Islet of Langerhans (tissue), 1 donor: ENCODE results near the gene MMD.
A peak's percentile ranks its signal among the peaks of the same experiment; 100 is the strongest.
"Not testable (repeated sequence)": the region's sequence is repeated elsewhere in the genome, so short reads cannot be mapped to it uniquely, and the experiment has no call there.

Source experiments
- FAIRE-seq: peaks from one replicate; lab custom pipeline; 2011; peaks lifted over from hg19 to GRCh38; lab: Jason Lieb, UNC

MMD gene

GRCh38 chr17:55421179-55421934 lies at the start of gene MMD:
Gene MMD, minus strand, starts transcription at chr17:55421835. Its CDS starts 140 bp downstream, at chr17:55421695.
- FAIRE-seq: no peak

DNA sequence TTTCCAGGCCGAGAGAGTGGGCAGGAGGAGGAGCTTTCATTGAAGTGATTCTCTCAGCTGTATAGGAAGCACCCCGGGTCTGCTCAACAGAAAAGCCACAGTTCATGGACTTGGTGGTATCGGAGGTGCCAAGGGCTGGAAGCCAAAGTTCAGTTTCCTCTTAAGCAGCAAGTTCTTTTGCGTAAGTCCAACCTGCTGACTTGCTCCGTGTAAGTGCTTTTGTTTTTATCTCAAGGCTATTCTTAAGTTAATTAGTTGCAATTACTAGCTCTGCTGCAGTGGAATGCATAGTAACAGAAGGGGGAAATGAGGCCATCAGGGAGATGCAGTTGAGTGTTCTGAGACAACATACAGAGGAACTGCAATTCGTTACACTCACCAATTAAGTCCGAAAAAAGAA lies 45.0 kb upstream of the MMD start:
- no peak for FAIRE-seq

DNA sequence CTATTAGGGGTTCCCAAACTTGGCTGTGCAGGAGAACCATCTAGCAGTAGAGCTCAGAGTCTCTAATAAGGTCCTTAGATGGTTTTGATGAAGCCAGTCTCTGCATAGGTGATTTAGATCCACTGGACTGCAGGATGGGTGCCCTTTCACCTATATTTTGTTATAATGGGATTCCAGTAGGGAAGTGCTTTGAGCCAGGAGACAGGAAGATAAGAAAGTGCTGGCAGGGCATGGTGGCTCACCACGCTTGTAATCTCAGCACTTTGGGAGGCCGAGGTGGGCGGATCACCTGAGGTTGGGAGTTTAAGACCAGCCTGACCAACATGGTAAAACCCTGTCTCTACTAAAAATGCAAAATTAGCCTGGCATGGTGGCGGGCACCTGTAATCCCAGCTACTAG lies 44.1 kb upstream of the MMD start:
- FAIRE-seq: not testable (repeated sequence)

- no peak for FAIRE-seq
Measured at GRCh38 chr17:55463600-55463999, 42.0 kb upstream of the MMD start.

DNA sequence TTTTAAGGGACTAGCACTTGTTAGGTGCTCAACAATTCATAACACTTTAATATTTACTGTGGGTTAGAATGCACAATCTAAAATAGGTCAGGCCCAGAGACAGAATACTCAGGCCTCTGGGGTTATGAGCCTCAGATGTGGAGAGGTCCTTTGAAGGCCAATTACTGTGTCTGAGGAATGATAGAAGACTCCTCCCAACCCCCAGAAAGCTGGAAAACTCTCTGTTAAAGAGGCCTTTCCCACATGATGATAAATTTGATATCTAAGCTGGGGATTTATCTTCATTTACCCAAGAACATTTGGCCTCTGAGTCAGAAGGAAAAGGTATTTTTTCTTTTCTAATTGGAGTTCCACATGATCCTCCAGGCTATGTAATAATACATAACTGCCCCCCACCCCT lies 41.1 kb upstream of the MMD start:
- no peak for FAIRE-seq

DNA sequence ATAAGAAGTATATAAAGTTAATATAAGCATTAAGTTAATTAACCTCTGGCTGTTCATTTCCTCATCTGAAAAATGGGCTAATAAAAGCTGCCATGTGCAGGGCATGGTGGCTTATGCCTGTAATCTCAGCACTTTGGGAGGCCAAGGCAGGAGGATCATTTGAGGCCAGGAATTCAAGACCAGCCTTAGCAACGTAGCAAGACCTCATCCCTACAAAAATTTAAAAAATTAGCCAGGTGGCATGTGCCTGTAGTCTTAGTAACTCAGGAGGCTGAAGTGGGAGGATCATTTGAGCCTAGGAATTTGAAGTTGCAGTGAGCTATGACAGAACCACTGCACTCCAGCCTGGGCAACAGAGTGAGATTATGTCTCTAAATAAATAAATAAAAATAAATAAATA lies 40.6 kb upstream of the MMD start:
- FAIRE-seq: no peak

- no peak for FAIRE-seq
Measured at GRCh38 chr17:55458978-55459377, 37.3 kb upstream of the MMD start.

- no peak for FAIRE-seq
Measured at GRCh38 chr17:55458287-55458900, 36.8 kb upstream of the MMD start.

DNA sequence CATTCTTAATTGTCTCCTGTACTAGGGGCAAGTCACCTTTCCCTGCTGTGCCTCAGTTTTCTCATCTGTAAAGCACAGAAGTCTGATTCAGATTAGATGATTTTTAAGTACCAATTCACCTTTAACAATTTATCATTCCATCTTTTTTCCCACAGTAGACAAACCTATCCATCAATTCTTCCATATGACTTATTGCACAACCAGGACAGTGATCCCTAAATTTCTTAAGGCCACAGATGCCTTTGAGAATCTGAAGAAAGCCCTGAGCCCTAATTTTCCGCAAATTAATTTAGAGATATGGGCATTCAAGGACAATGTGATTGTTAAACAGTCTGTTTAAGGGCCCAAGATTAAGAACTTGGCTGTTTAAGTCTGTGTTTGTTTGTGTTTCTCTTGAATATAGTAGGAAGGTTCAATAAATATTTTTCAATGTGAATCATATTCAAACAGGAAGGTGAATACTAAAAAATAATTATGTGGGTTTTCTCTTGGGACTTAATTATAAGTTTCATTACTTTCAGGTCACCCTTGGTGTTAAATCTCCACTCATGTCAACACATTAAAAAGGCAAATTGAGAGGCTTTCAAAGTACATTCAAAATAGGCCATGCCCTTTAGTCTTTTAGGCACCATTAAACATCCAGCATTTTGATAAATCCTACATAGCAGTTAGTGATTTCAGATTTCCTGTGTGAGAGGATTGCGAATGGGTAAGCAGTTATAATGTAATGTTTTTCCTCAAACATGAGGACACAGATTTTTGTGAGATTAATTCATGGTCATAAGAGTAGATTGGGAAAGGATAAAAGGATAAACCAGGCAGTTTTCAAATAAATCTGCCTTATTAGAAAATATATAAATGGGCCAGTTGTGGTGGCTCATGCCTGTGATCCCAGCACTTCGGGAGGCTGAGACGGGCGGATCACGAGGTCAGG lies 34.9 kb upstream of the MMD start:
- no peak for FAIRE-seq

GRCh38 chr17:55454906-55455474 lies 33.4 kb upstream of the MMD start:
- FAIRE-seq: no peak

- FAIRE-seq: no peak
Measured at GRCh38 chr17:55453839-55454557, 32.4 kb upstream of the MMD start.

- FAIRE-seq: peak; percentile 66
Measured at GRCh38 chr17:55452139-55452790, 30.6 kb upstream of the MMD start.

- no peak for FAIRE-seq
Measured at GRCh38 chr17:55451758-55452138, 30.1 kb upstream of the MMD start.

DNA sequence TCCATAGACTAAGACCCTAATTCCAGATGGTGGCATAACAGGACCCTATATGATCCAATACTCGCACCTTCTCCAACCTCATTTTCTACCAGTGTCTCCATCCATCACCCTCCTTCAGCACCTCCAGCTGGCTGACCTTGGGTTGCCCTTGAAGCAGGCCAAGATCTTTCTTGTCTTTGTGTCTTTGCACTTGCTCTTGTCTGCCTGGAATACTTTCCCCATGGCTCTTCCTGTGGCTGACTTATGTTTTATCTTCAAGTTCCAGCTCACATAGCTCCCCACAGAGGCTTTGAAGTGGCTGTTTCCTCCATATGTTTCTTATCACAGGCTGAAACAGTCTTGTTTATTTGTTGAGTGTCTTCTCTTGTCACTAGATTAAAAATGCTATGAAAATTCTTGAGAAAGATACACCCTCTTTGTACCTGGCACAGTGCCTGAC lies 29.6 kb upstream of the MMD start:
- FAIRE-seq: no peak

- FAIRE-seq: no peak
Measured at GRCh38 chr17:55450232-55450825, 28.7 kb upstream of the MMD start.

- FAIRE-seq: no peak
Measured at GRCh38 chr17:55448681-55449080, 27.0 kb upstream of the MMD start.

GRCh38 chr17:55446581-55447205 lies 25.1 kb upstream of the MMD start:
- no peak for FAIRE-seq

DNA sequence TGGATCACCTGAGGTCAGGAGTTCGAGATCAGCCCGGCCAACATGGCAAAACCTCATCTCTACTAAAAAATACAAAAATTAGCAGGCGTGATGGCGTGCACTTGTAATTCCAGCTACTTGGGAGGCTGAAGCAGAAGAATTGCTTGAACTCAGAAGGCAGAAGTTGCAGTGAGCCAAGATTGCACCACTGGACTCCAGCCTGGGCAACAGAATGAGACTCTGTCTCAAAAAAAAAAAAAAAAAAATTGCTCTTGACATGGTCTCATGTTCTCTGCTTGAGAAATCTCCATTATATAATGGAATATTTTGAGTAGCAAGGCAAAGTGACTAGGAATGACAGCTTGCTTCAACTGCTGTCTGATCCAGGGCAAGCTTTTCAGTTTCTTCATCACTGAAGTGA lies 24.4 kb upstream of the MMD start:
- FAIRE-seq: not testable (repeated sequence)

DNA sequence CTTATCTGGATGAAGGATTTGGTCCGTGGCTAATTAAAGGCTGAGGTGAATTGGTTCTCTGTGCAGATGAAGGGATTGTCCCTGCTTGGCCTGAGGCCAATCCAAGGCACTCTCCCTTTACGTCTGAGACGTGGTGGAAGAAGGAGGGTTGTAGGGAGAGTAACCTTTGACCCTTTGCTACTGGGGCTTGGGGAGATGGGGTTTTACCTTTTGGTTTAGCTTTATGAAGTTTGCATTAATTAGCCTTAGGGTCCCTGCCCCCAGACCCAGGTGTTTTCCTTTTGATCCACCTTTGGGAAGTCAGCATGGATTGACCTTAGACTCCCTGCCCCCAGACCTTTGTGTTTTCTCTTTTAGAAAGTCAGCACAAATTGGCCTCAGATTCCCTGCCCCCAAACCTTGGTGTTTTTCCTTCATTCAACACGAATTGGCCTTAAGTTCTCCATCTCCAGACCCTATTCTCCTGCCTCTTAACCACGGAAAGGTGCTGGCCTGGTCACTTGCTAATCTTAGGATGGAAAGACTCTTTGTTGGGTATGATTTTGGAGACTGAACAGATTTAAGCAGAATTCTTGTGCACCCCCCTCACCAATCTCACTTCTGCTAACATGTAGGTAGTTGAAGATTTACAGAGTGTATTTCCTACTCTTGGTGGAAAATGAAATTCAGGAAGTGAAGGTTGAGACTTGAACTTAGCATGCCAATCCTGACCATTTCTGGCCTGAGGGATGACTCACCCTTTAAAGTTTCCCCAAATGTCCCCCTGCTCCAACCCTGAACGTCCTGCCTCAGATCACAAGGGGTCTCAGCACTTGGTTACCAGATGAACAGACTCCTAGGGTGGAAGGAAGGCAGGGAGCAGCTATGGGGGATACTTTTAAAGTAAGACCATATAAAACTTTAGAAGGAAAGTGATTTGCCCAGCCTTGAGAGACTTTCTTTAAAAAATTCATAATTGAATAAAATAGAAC lies 23.1 kb upstream of the MMD start:
- FAIRE-seq: no peak
